GM12875 (cell line): Measurements from ENCODE around the gene PDE4C.

Experiments used
- H3K4me3 ChIP-seq: one replicate; pipeline ENCODE4 v1.5.1; 2011; ENCODE audit warnings: low read depth, low read length, control low read depth
- TF ChIP-seq, protein P1 (sequence below): IDR thresholded peaks from 2 replicates; pipeline ENCODE4 v1.5.1; 2011; ENCODE audit warnings: low read depth, mild to moderate bottlenecking, control low read depth, inconsistent platforms, low read length, moderate library complexity, borderline replicate concordance; ENCODE audit not compliant: insufficient read depth

PDE4C gene

DNA sequence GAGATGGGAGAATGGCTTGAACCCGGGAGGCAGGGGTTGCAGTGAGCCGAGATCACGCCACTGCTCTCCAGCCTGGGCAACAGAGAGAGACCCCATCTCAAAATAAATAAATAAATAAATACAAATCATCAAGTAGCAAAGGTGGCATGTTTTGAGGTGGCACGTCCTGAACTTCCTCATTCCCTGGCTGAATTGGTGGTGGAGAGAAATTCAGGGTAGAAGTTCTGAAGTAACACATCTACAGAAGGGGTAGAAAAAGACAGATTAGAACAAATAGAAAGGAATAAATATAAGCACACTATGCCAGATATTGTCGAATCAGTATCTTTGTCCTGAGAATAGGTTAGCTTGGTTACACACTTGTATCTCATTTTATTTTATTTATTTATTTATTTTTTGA is 46.3 kb downstream of the PDE4C start:
- TF ChIP-seq, protein P1, sequence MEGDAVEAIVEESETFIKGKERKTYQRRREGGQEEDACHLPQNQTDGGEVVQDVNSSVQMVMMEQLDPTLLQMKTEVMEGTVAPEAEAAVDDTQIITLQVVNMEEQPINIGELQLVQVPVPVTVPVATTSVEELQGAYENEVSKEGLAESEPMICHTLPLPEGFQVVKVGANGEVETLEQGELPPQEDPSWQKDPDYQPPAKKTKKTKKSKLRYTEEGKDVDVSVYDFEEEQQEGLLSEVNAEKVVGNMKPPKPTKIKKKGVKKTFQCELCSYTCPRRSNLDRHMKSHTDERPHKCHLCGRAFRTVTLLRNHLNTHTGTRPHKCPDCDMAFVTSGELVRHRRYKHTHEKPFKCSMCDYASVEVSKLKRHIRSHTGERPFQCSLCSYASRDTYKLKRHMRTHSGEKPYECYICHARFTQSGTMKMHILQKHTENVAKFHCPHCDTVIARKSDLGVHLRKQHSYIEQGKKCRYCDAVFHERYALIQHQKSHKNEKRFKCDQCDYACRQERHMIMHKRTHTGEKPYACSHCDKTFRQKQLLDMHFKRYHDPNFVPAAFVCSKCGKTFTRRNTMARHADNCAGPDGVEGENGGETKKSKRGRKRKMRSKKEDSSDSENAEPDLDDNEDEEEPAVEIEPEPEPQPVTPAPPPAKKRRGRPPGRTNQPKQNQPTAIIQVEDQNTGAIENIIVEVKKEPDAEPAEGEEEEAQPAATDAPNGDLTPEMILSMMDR, result no peak
- no peak overlapping the region for H3K4me3 ChIP-seq

DNA sequence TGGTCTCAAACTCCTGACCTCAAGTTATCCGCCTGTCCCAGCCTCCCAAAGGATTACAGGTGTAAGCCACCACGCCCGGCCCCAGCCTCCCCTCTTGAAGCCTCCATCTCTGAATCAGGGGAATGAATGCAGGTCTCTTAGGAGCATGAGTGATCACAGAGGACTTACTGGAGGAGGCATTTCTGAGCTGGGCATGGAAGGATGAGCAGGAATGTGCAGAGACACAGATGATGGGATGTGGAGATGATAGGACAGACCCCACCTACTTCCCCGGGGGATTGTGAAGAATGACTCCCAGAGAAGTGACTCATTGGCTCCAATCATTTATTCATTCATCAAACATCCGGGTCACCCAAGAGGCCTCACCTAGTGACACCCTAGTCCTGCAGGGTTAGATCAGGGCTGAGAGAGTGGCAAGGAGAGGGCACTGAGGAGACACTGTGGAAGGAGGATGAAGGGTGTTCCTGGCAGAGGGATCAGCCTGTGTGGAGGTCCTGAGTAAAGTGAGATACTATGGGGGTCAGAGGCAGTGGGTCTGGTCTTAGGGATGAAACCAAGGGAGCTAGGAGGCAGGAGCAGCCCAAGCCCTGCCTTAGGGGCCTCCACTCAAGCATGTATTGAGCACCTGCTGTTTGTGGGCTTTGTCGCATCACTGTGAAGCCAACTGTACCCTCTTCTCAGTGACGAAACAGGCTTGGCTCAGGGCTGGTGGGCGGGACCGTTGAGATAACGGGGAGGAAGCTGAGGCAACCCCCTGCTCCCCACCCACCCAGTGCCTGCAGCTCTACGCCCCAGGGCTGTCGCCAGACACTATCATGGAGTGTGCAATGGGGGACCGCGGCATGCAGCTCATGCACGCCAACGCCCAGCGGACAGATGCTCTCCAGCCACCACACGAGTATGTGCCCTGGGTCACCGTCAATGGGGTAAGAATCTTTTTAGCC is 49.6 kb downstream of the PDE4C start:
- TF ChIP-seq, protein P1, result no peak
- no peak overlapping the region for H3K4me3 ChIP-seq

DNA sequence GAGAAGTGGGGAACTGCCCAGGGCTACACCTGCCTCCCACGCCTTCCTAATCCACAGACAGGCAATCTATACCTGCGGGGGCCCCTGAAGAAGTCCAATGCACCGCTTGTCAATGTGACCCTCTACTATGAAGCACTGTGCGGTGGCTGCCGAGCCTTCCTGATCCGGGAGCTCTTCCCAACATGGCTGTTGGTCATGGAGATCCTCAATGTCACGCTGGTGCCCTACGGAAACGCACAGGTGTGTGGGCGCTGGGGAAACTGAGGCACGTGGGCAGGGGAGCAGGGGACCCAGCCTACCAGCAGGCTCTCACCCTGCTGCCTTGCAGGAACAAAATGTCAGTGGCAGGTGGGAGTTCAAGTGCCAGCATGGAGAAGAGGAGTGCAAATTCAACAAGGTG is 51.3 kb downstream of the PDE4C start:
- TF ChIP-seq, protein P1, result no peak
- H3K4me3 ChIP-seq, result peak overlapping the region; percentile 68
